Nephron (organoid): ENCODE measurements around the gene CHD3.
"Not testable (repeated sequence)": the region's sequence is repeated elsewhere in the genome, so short reads cannot be mapped to it uniquely, and the experiment has no call there.

Source experiments
- H3K27ac Mint-ChIP-seq, 3 experiments: 2 replicates each; pipeline ENCODE4 v1.8.0; 2020; ENCODE audit warnings: mixed read lengths in 3 of 3, mild to moderate bottlenecking in 2 of 3, moderate library complexity in 1 of 3
- H3K27me3 Mint-ChIP-seq: 2 replicates; pipeline ENCODE4 v1.8.0; 2021; ENCODE audit warnings: low read depth, mild to moderate bottlenecking, moderate library complexity, mixed read lengths
- H3K36me3 Mint-ChIP-seq: 2 replicates; pipeline ENCODE4 v1.8.0; 2020; ENCODE audit warnings: low read depth, mixed read lengths
- H3K4me1 Mint-ChIP-seq: 2 replicates; pipeline ENCODE4 v1.8.0; 2020; ENCODE audit warnings: mixed read lengths
- H3K4me3 Mint-ChIP-seq, 3 experiments: 2 replicates each; pipeline ENCODE4 v1.8.0; 2020; ENCODE audit warnings: mild to moderate bottlenecking in 3 of 3, mixed read lengths in 3 of 3, moderate library complexity in 2 of 3
- H3K9me3 Mint-ChIP-seq: 2 replicates; pipeline ENCODE4 v1.8.0; 2020; ENCODE audit warnings: mixed read lengths
- CTCF ChIP-seq, 3 experiments: fragments of 200-600 bp; sonication (generic); IDR thresholded peaks; one replicate each; pipeline ENCODE4 v1.5.0; 2021; ENCODE audit warnings: antibody characterized with exemption in 3 of 3; ENCODE audit not compliant: unreplicated experiment in 3 of 3

CHD3 gene

GRCh38 chr17:7945651-7946050, 57.1 kb downstream of the CHD3 start:
- peaks cover 5% of the 10 kb centered on the region for H3K4me1 Mint-ChIP-seq
- no peak overlapping the region for H3K4me3 Mint-ChIP-seq
- no peaks in the 10 kb centered on the region for H3K27me3 Mint-ChIP-seq
- TF ChIP-seq CTCF (IDR thresholded peaks at IDR 0.05; ENCODE audit: unreplicated experiment in 3 of 3), result no peak
- H3K27ac Mint-ChIP-seq, result no peak overlapping the region
- no peaks in the 10 kb centered on the region for H3K9me3 Mint-ChIP-seq
- H3K36me3 Mint-ChIP-seq, result peaks cover 80% of the 10 kb centered on the region

- Mint-ChIP-seq H3K36me3 (peaks cover 74% of the 10 kb centered on the region), H3K9me3 (no peaks in the 10 kb centered on the region), H3K27me3 (no peaks in the 10 kb centered on the region), H3K4me3 (no peak overlapping the region), H3K27ac (no peak overlapping the region), H3K4me1 (peaks cover 5% of the 10 kb centered on the region)
- TF ChIP-seq CTCF (IDR thresholded peaks at IDR 0.05; ENCODE audit: unreplicated experiment in 3 of 3), result no peak
Observed at GRCh38 chr17:7946441-7946840, 57.9 kb downstream of the CHD3 start.

GRCh38 chr17:7947651-7948050, 59.1 kb downstream of the CHD3 start:
- Mint-ChIP-seq H3K36me3 (peaks cover 73% of the 10 kb centered on the region), H3K4me3 (no peak overlapping the region), H3K27ac (no peak overlapping the region)

GRCh38 chr17:7950578-7950977, 62.0 kb downstream of the CHD3 start:
- H3K9me3 Mint-ChIP-seq, result no peaks in the 10 kb centered on the region
- H3K27me3 Mint-ChIP-seq, result no peaks in the 10 kb centered on the region
- H3K36me3 Mint-ChIP-seq, result peaks cover 48% of the 10 kb centered on the region
- H3K4me3 Mint-ChIP-seq, result no peak overlapping the region
- H3K4me1 Mint-ChIP-seq, result no peaks in the 10 kb centered on the region
- no peak overlapping the region for H3K27ac Mint-ChIP-seq
- TF ChIP-seq CTCF (IDR thresholded peaks at IDR 0.05; ENCODE audit: unreplicated experiment in 3 of 3), result no peak

More at GRCh38 chr17:7947651-7948050, 59.1 kb downstream of the CHD3 start:
- no peaks in the 10 kb centered on the region for H3K27me3 Mint-ChIP-seq
- TF ChIP-seq CTCF (IDR thresholded peaks at IDR 0.05; ENCODE audit: unreplicated experiment in 3 of 3), result no peak
- peaks cover 5% of the 10 kb centered on the region for H3K4me1 Mint-ChIP-seq
- no peaks in the 10 kb centered on the region for H3K9me3 Mint-ChIP-seq

GRCh38 chr17:7951143-7951792, 62.7 kb downstream of the CHD3 start:
- Mint-ChIP-seq H3K27me3 (no peaks in the 10 kb centered on the region), H3K4me3 (no peak overlapping the region), H3K27ac (no peak overlapping the region), H3K4me1 (peaks cover 6% of the 10 kb centered on the region), H3K36me3 (peaks cover 43% of the 10 kb centered on the region), H3K9me3 (no peaks in the 10 kb centered on the region)
- TF ChIP-seq CTCF (IDR thresholded peaks at IDR 0.05; ENCODE audit: unreplicated experiment in 3 of 3), result no peak

GRCh38 chr17:7953266-7953665, 64.7 kb downstream of the CHD3 start:
- not testable (repeated sequence) for H3K27me3 Mint-ChIP-seq, H3K4me3 Mint-ChIP-seq, H3K27ac Mint-ChIP-seq, H3K9me3 Mint-ChIP-seq, H3K4me1 Mint-ChIP-seq
- peaks cover 27% of the 10 kb centered on the region for H3K36me3 Mint-ChIP-seq
